Measurements from ENCODE around the gene VSTM2A. TPM values are rescaled to one million over a fixed set of nuclear protein-coding genes. Genes with fewer than 3 reads are reported as not detected.

Gene VSTM2A
- total RNA-seq, 1 experiment from 2014 or later, result not detected

GRCh38 chr7:54591404-54592386, 49.5 kb downstream of the VSTM2A start:
- no peak for DNase-seq (ENCODE audit: low read depth)
- in situ Hi-C loops (cut with HindIII; ENCODE audit: low pct_unique_long_range_greater_than_20kb, low sequenced_read_pairs), result no loop called here

- in situ Hi-C loops (cut with HindIII; ENCODE audit: low pct_unique_long_range_greater_than_20kb, low sequenced_read_pairs), result no loop called here
- DNase-seq (ENCODE audit: low read depth), result no peak
Observed at GRCh38 chr7:54596747-54597146, 54.6 kb downstream of the VSTM2A start.

GRCh38 chr7:54615537-54615936, 73.4 kb downstream of the VSTM2A start:
- DNase-seq (ENCODE audit: low read depth), result no peak
- in situ Hi-C loops (cut with HindIII; ENCODE audit: low pct_unique_long_range_greater_than_20kb, low sequenced_read_pairs), result no loop called here

Other genes with a start within 250 kb of the VSTM2A start
- 719 and 728 TPM in 2 replicates for gene SEC61G, start 216.8 kb downstream of the VSTM2A start, total RNA-seq (2014; rRNA removed; shearing (Covaris generic); ENCODE audit: low replicate concordance)